PC-9 (cell line): ENCODE data around the gene CD48. TPM values are rescaled to one million over a fixed set of nuclear protein-coding genes. Genes with fewer than 3 reads are reported as not detected.

ENCODE experiments used
- BruUV-seq: library from RNA; stranded (reverse); fragments of 400-500 nt; replicated peaks from 2 replicates; lab custom pipeline; 2021; lab: Mats Ljungman, UMichigan
- CTCF ChIA-PET: fragments of 300-600 bp; sonication (Branson Sonifier 250); formaldehyde crosslinking; loops from one replicate; lab custom pipeline; 2022; ENCODE audit warnings: antibody characterized with exemption; lab: Charles Lee
- POLR2A ChIA-PET: fragments of 300-600 bp; sonication (Branson Sonifier 250); formaldehyde crosslinking; loops from one replicate; lab custom pipeline; 2022; ENCODE audit warnings: antibody characterized with exemption; ENCODE audit not compliant: unreplicated experiment; lab: Charles Lee
- DNase-seq, 2 experiments: peaks; one replicate each; pipeline versions ENCODE4 v3.0.0 to v3.0.0-alpha.2; 2015 to 2022; ENCODE audit warnings: mixed read lengths in 1 of 2
- H2AFZ ChIP-seq: fragments of 200-600 bp; sonication (generic); 2 replicates; pipeline ENCODE4 v1.8.1; 2017; ENCODE audit warnings: antibody characterized with exemption
- H3F3A ChIP-seq: fragments of 200-600 bp; sonication (generic); 2 replicates; pipeline ENCODE4 v1.8.1; 2017; ENCODE audit warnings: antibody characterized with exemption, mild to moderate bottlenecking, low read depth; ENCODE audit not compliant: insufficient read depth
- H3K27ac ChIP-seq: fragments of 200-600 bp; sonication (generic); 2 replicates; pipeline ENCODE4 v1.6.1; 2016; ENCODE audit warnings: mixed run types
- H3K27me3 ChIP-seq: fragments of 200-600 bp; sonication (generic); 2 replicates; pipeline ENCODE4 v1.6.1; 2016; ENCODE audit warnings: low read depth, mixed run types; ENCODE audit not compliant: insufficient read depth
- H3K36me3 ChIP-seq: fragments of 200-600 bp; sonication (generic); 2 replicates; pipeline ENCODE4 v1.6.1; 2016; ENCODE audit warnings: low read depth, mixed run types
- H3K4me1 ChIP-seq: fragments of 200-600 bp; sonication (generic); replicated peaks from 2 replicates; pipeline ENCODE4 v1.6.1; 2016; ENCODE audit warnings: mixed run types; ENCODE audit not compliant: insufficient read depth
- H3K4me2 ChIP-seq: fragments of 200-600 bp; sonication (generic); 2 replicates; pipeline ENCODE4 v1.6.1; 2017; ENCODE audit warnings: mixed run types
- H3K4me3 ChIP-seq: fragments of 200-600 bp; sonication (generic); 2 replicates; pipeline ENCODE4 v1.6.1; 2016; ENCODE audit warnings: mixed run types
- H3K79me2 ChIP-seq: fragments of 200-600 bp; sonication (generic); 2 replicates; pipeline ENCODE4 v1.6.1; 2017; ENCODE audit warnings: low read depth, mixed run types
- H3K9me2 ChIP-seq: fragments of 200-600 bp; sonication (generic); 2 replicates; pipeline ENCODE4 v1.8.1; 2017; ENCODE audit warnings: mild to moderate bottlenecking; ENCODE audit not compliant: insufficient read depth
- H3K9me3 ChIP-seq: fragments of 200-600 bp; sonication (generic); 2 replicates; pipeline ENCODE4 v1.8.1; 2016; ENCODE audit warnings: low read depth; ENCODE audit not compliant: insufficient read depth
- H4K20me1 ChIP-seq: fragments of 200-600 bp; sonication (generic); 2 replicates; pipeline ENCODE4 v1.8.1; 2017; ENCODE audit not compliant: insufficient read depth
- CTCF ChIP-seq: fragments of 200-600 bp; sonication (generic); conservative IDR thresholded peaks from 2 replicates; pipeline ENCODE4 v1.6.1; 2017; ENCODE audit warnings: mixed run types, antibody characterized with exemption, mild to moderate bottlenecking, moderate library complexity
- EZH2 ChIP-seq: fragments of 200-600 bp; sonication (generic); IDR thresholded peaks from 2 replicates; pipeline ENCODE4 v1.8.0; 2017; ENCODE audit warnings: antibody characterized with exemption, low read depth
- intact Hi-C: fragments of 100-400 bp; cut with micrococcal nuclease; formaldehyde crosslinking; loops from one replicate; pipeline ENCODE4 v1.10.0; 2022; ENCODE audit not compliant: unreplicated experiment
- total RNA-seq: library from RNA; stranded (reverse); gene quantifications from 2 replicates; pipeline ENCODE4 v1.2.3, GENCODE V29; 2021

CD48 gene
- total RNA-seq, 1 experiment from 2014 or later = not detected

GRCh38 chr1:160726498-160727315, 15.1 kb upstream of the CD48 start:
- H2AFZ ChIP-seq = peak overlapping the region; percentile 40
- DNase-seq = peak; percentile 51 to 63
- H3K4me1 ChIP-seq = peaks cover 18% of the 10 kb centered on the region
- POLR2A ChIA-PET = no interaction called here
- no peak for TF ChIP-seq EZH2
- TF ChIP-seq CTCF = peak; percentile 93
- no TSS peak for BruUV-seq
- peak overlapping the region; percentile 50 for H3K27ac ChIP-seq
- H3K4me3 ChIP-seq = no peak overlapping the region
- no peaks in the 10 kb centered on the region for H3K9me2 ChIP-seq
- intact Hi-C loops = loop anchor here (1.0 to 5.0 kb wide), 5 partner anchors 21 to 225 kb away; no protein-coding TSS in a partner anchor
- no peaks in the 10 kb centered on the region for H3K79me2 ChIP-seq
- no peaks in the 10 kb centered on the region for H3F3A ChIP-seq
- no peaks in the 10 kb centered on the region for H3K9me3 ChIP-seq
- H3K27me3 ChIP-seq = no peaks in the 10 kb centered on the region
- H3K36me3 ChIP-seq = no peaks in the 10 kb centered on the region
- peak overlapping the region; percentile 28 for H3K4me2 ChIP-seq
- no peaks in the 10 kb centered on the region for H4K20me1 ChIP-seq
- CTCF ChIA-PET = interaction anchor here (1.1 to 1.5 kb wide), 3 partner anchors 54 to 263 kb away, joined by 3 to 4 read pairs (median 3); no protein-coding TSS in a partner anchor

GRCh38 chr1:160726114-160726497, 14.5 kb upstream of the CD48 start:
- Histone ChIP-seq H3K27ac (peak overlapping the region; percentile 50), H3K79me2 (no peaks in the 10 kb centered on the region), H2AFZ (0 out of 2 replicates have a peak overlapping the region, but pooled peaks have one; percentile 40), H3K4me1 (peaks cover 18% of the 10 kb centered on the region), H3K9me3 (no peaks in the 10 kb centered on the region), H4K20me1 (no peaks in the 10 kb centered on the region), H3K36me3 (no peaks in the 10 kb centered on the region), H3K4me3 (no peak overlapping the region), H3K27me3 (no peaks in the 10 kb centered on the region), H3K4me2 (no peak overlapping the region), H3F3A (no peaks in the 10 kb centered on the region), H3K9me2 (no peaks in the 10 kb centered on the region)
- intact Hi-C loops = loop anchor here (2.0 to 5.0 kb wide), 3 partner anchors 45 to 109 kb away; no protein-coding TSS in a partner anchor
- TF ChIP-seq EZH2 (no peak), CTCF (no peak)
- DNase-seq = no peak
- POLR2A ChIA-PET = no interaction called here
- CTCF ChIA-PET = no interaction called here
- BruUV-seq = no TSS peak

DNA sequence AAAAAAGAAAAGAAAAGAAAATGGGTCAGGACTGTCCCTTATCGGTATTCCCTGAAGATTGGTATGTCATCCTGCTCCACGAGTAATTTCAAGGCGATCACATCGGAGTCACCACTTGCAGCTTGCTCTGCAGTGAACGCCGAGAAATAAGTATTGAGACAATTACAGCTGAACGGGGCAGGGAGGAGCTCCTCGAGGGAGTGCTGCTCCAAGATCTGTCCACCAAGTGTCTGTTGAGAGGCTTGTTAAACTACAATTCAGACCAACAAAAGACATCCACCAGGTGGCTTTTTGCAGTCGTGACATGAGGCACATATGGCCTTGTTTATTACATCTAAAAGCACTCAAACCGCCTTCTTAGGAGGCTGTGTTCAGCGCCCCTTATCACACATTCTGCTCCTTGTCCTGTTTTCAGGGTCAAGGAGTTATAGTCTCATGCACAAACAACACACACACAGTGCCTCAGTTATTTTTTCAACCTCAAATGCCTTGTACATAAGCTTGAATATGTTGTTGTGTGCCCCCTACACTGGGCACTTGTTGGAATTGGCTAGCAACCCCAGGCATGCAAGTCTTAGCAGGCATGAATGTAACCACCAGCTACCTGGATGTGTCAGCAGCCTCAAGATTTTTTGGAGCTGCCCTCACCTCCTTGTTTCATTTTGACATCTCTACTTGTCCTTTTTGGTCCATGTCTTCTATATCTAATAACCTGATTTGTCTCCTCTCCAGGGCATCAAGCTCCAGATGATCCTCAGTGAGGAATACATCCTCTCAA, 13.0 kb upstream of the CD48 start:
- no peak overlapping the region for H3K27ac ChIP-seq

More for the DNA sequence above, 13.0 kb upstream of the CD48 start:
- TF ChIP-seq CTCF (no peak), EZH2 (no peak)
- Histone ChIP-seq H3F3A (no peaks in the 10 kb centered on the region), H3K4me1 (peaks cover 18% of the 10 kb centered on the region), H4K20me1 (no peaks in the 10 kb centered on the region), H3K4me3 (no peak overlapping the region), H3K9me2 (no peaks in the 10 kb centered on the region), H3K9me3 (no peaks in the 10 kb centered on the region), H2AFZ (no peak overlapping the region), H3K4me2 (no peak overlapping the region), H3K79me2 (no peaks in the 10 kb centered on the region), H3K27me3 (no peaks in the 10 kb centered on the region), H3K36me3 (no peaks in the 10 kb centered on the region)
- CTCF ChIA-PET = interaction anchor here (1.1 kb wide), 1 partner anchor 229 kb away, joined by 4 read pairs; no protein-coding TSS in a partner anchor
- intact Hi-C loops = loop anchor here (5.0 kb wide), 1 partner anchor 58 kb away; no protein-coding TSS in a partner anchor
- DNase-seq = no peak
- BruUV-seq = no TSS peak
- POLR2A ChIA-PET = interaction anchor here (0.7 kb wide), 1 partner anchor 411 kb away, joined by 3 read pairs; no protein-coding TSS in a partner anchor
